Measurements from ENCODE around the gene TRAK2.

The TRAK2 gene

GRCh38 chr2:201404699-201405280 lies 46.5 kb downstream of the TRAK2 start:
- H3K27ac ChIP-seq (ENCODE audit: low read length) = no peak overlapping the region

GRCh38 chr2:201403880-201404279 lies 47.4 kb downstream of the TRAK2 start:
- no peak for TF ChIP-seq CTCF (IDR thresholded peaks at IDR 0.05; ENCODE audit: low read depth, low read length)
- TF ChIP-seq EZH2phosphoT487 (IDR thresholded peaks at IDR 0.05; ENCODE audit: low read depth) = no peak

More at GRCh38 chr2:201404699-201405280, 46.5 kb downstream of the TRAK2 start:
- no peaks in the 10 kb centered on the region for H3K36me3 ChIP-seq (replicated peaks; ENCODE audit: low read depth, low read length)
- H3K27me3 ChIP-seq (ENCODE audit: low read depth, low read length) = no peaks in the 10 kb centered on the region
- no peaks in the 10 kb centered on the region for H3K79me2 ChIP-seq (ENCODE audit: low read length)
- no peaks in the 10 kb centered on the region for H3K4me1 ChIP-seq (ENCODE audit: low read length)
- no peak overlapping the region for H3K4me2 ChIP-seq (ENCODE audit: low read length)
- TF ChIP-seq CTCF (IDR thresholded peaks at IDR 0.05; ENCODE audit: low read depth, low read length) = no peak
- no peak for TF ChIP-seq EZH2phosphoT487 (IDR thresholded peaks at IDR 0.05; ENCODE audit: low read depth)
- no peaks in the 10 kb centered on the region for H3K9me3 ChIP-seq (ENCODE audit: insufficient read depth, low read length)
- no peak overlapping the region for H2AFZ ChIP-seq (ENCODE audit: low read depth, low read length)
- H4K20me1 ChIP-seq (ENCODE audit: insufficient read depth, low read length) = no peaks in the 10 kb centered on the region
- no peak overlapping the region for H3K4me3 ChIP-seq (ENCODE audit: low read length)
- no peak overlapping the region for H3K9ac ChIP-seq (ENCODE audit: low read length)

GRCh38 chr2:201402651-201403562 lies 48.4 kb downstream of the TRAK2 start:
- Histone ChIP-seq H2AFZ (ENCODE audit: low read depth, low read length) (no peak overlapping the region), H3K9me3 (ENCODE audit: insufficient read depth, low read length) (no peaks in the 10 kb centered on the region), H3K79me2 (ENCODE audit: low read length) (no peaks in the 10 kb centered on the region), H3K4me2 (ENCODE audit: low read length) (no peak overlapping the region), H3K4me1 (ENCODE audit: low read length) (no peaks in the 10 kb centered on the region), H3K27ac (ENCODE audit: low read length) (no peak overlapping the region), H3K9ac (ENCODE audit: low read length) (no peak overlapping the region), H3K27me3 (ENCODE audit: low read depth, low read length) (no peaks in the 10 kb centered on the region), H4K20me1 (ENCODE audit: insufficient read depth, low read length) (no peaks in the 10 kb centered on the region), H3K4me3 (ENCODE audit: low read length) (no peak overlapping the region), H3K36me3 (replicated peaks; ENCODE audit: low read depth, low read length) (no peaks in the 10 kb centered on the region)
- no peak for TF ChIP-seq CTCF (IDR thresholded peaks at IDR 0.05; ENCODE audit: low read depth, low read length)
- TF ChIP-seq EZH2phosphoT487 (IDR thresholded peaks at IDR 0.05; ENCODE audit: low read depth) = no peak

More at GRCh38 chr2:201403880-201404279, 47.4 kb downstream of the TRAK2 start:
- Histone ChIP-seq H3K4me3 (ENCODE audit: low read length) (no peak overlapping the region), H3K9me3 (ENCODE audit: insufficient read depth, low read length) (no peaks in the 10 kb centered on the region), H3K27ac (ENCODE audit: low read length) (no peak overlapping the region), H2AFZ (ENCODE audit: low read depth, low read length) (no peak overlapping the region), H3K36me3 (replicated peaks; ENCODE audit: low read depth, low read length) (no peaks in the 10 kb centered on the region), H3K4me2 (ENCODE audit: low read length) (no peak overlapping the region), H3K4me1 (ENCODE audit: low read length) (no peaks in the 10 kb centered on the region), H3K79me2 (ENCODE audit: low read length) (no peaks in the 10 kb centered on the region), H4K20me1 (ENCODE audit: insufficient read depth, low read length) (no peaks in the 10 kb centered on the region), H3K9ac (ENCODE audit: low read length) (no peak overlapping the region), H3K27me3 (ENCODE audit: low read depth, low read length) (no peaks in the 10 kb centered on the region)

GRCh38 chr2:201401815-201402214 lies 49.4 kb downstream of the TRAK2 start:
- no peak overlapping the region for H3K9ac ChIP-seq (ENCODE audit: low read length)

More at GRCh38 chr2:201401815-201402214, 49.4 kb downstream of the TRAK2 start:
- Histone ChIP-seq H3K4me1 (ENCODE audit: low read length) (no peaks in the 10 kb centered on the region), H4K20me1 (ENCODE audit: insufficient read depth, low read length) (no peaks in the 10 kb centered on the region), H3K79me2 (ENCODE audit: low read length) (no peaks in the 10 kb centered on the region), H3K4me3 (ENCODE audit: low read length) (no peak overlapping the region), H2AFZ (ENCODE audit: low read depth, low read length) (no peak overlapping the region), H3K27me3 (ENCODE audit: low read depth, low read length) (no peaks in the 10 kb centered on the region), H3K36me3 (replicated peaks; ENCODE audit: low read depth, low read length) (no peaks in the 10 kb centered on the region), H3K4me2 (ENCODE audit: low read length) (no peak overlapping the region), H3K27ac (ENCODE audit: low read length) (no peak overlapping the region), H3K9me3 (ENCODE audit: insufficient read depth, low read length) (no peaks in the 10 kb centered on the region)
- no peak for TF ChIP-seq EZH2phosphoT487 (IDR thresholded peaks at IDR 0.05; ENCODE audit: low read depth)
- no peak for TF ChIP-seq CTCF (IDR thresholded peaks at IDR 0.05; ENCODE audit: low read depth, low read length)
